GM12875 (cell line): ENCODE results near the gene ADGRL2.

Experiments used
- H3K4me3 ChIP-seq: one replicate; pipeline ENCODE4 v1.5.1; 2011; ENCODE audit warnings: low read depth, low read length, control low read depth
- CTCF ChIP-seq: IDR thresholded peaks from 2 replicates; pipeline ENCODE4 v1.5.1; 2011; ENCODE audit warnings: low read depth, mild to moderate bottlenecking, control low read depth, inconsistent platforms, low read length, moderate library complexity, borderline replicate concordance; ENCODE audit not compliant: insufficient read depth

ADGRL2 gene

GRCh38 chr1:81805537-81806431 is 5.0 kb downstream of the ADGRL2 start:
- H3K4me3 ChIP-seq = no peak overlapping the region
- no peak for TF ChIP-seq CTCF

GRCh38 chr1:81806432-81806770 is 5.7 kb downstream of the ADGRL2 start:
- H3K4me3 ChIP-seq = no peak overlapping the region
- no peak for TF ChIP-seq CTCF

- no peak for TF ChIP-seq CTCF
- H3K4me3 ChIP-seq = no peak overlapping the region
Measured at GRCh38 chr1:81808760-81809159, 8.0 kb downstream of the ADGRL2 start.

GRCh38 chr1:81809808-81810207 is 9.1 kb downstream of the ADGRL2 start:
- H3K4me3 ChIP-seq = no peak overlapping the region
- TF ChIP-seq CTCF = no peak

- no peak overlapping the region for H3K4me3 ChIP-seq
- TF ChIP-seq CTCF = no peak
Measured at GRCh38 chr1:81811757-81812371, 11.1 kb downstream of the ADGRL2 start.

GRCh38 chr1:81812712-81813111 is 12.0 kb downstream of the ADGRL2 start:
- no peak for TF ChIP-seq CTCF
- H3K4me3 ChIP-seq = no peak overlapping the region

GRCh38 chr1:81813691-81814090 is 13.0 kb downstream of the ADGRL2 start:
- no peak for TF ChIP-seq CTCF

More at GRCh38 chr1:81813691-81814090, 13.0 kb downstream of the ADGRL2 start:
- no peak overlapping the region for H3K4me3 ChIP-seq
